ENCODE results near the gene KRTAP5-3.

KRTAP5-3 gene

GRCh38 chr11:1608363-1608762, at the start of gene KRTAP5-3:
TSS of gene KRTAP5-3 (minus strand) at chr11:1608463. CDS start at chr11:1608385, 78 bp downstream.
- Mint-ChIP-seq H3K27me3 (ENCODE audit: low read depth) (peaks cover 14% of the 10 kb centered on the region), H3K4me1 (ENCODE audit: low read depth) (peaks cover 2% of the 10 kb centered on the region), H3K9me3 (no peaks in the 10 kb centered on the region), H3K4me3 (no peak within 1 kb of the TSS), H3K27ac (peak within 1 kb of the TSS; percentile 35), H3K36me3 (ENCODE audit: low read depth) (no peaks in the 10 kb centered on the region)
- no peak for DNase-seq (ENCODE audit: low spot score)

- H3K27ac Mint-ChIP-seq = no peak overlapping the region
- H3K27me3 Mint-ChIP-seq (ENCODE audit: low read depth) = peaks cover 17% of the 10 kb centered on the region
- peaks cover 6% of the 10 kb centered on the region for H3K4me1 Mint-ChIP-seq (ENCODE audit: low read depth)
- H3K9me3 Mint-ChIP-seq = no peaks in the 10 kb centered on the region
- no peaks in the 10 kb centered on the region for H3K36me3 Mint-ChIP-seq (ENCODE audit: low read depth)
- no peak overlapping the region for H3K4me3 Mint-ChIP-seq
- no peak for DNase-seq (ENCODE audit: low spot score)
Measured at GRCh38 chr11:1656670-1657069, 48.4 kb upstream of the KRTAP5-3 start.

- no peak for DNase-seq (ENCODE audit: low spot score)
- H3K4me3 Mint-ChIP-seq = no peak overlapping the region
- peaks cover 16% of the 10 kb centered on the region for H3K27me3 Mint-ChIP-seq (ENCODE audit: low read depth)
- H3K36me3 Mint-ChIP-seq (ENCODE audit: low read depth) = no peaks in the 10 kb centered on the region
- peaks cover 6% of the 10 kb centered on the region for H3K4me1 Mint-ChIP-seq (ENCODE audit: low read depth)
- no peak overlapping the region for H3K27ac Mint-ChIP-seq
- no peaks in the 10 kb centered on the region for H3K9me3 Mint-ChIP-seq
Measured at GRCh38 chr11:1656061-1656441, 47.8 kb upstream of the KRTAP5-3 start.

GRCh38 chr11:1655168-1656060, 47.2 kb upstream of the KRTAP5-3 start:
- no peak for DNase-seq (ENCODE audit: low spot score)
- Mint-ChIP-seq H3K27ac (no peak overlapping the region), H3K4me1 (ENCODE audit: low read depth) (peaks cover 6% of the 10 kb centered on the region), H3K4me3 (no peak overlapping the region), H3K27me3 (ENCODE audit: low read depth) (peaks cover 14% of the 10 kb centered on the region), H3K36me3 (ENCODE audit: low read depth) (no peaks in the 10 kb centered on the region), H3K9me3 (no peaks in the 10 kb centered on the region)

- Mint-ChIP-seq H3K36me3 (ENCODE audit: low read depth) (no peaks in the 10 kb centered on the region), H3K4me1 (ENCODE audit: low read depth) (peaks cover 4% of the 10 kb centered on the region), H3K9me3 (no peaks in the 10 kb centered on the region), H3K4me3 (no peak overlapping the region), H3K27ac (no peak overlapping the region), H3K27me3 (ENCODE audit: low read depth) (peaks cover 6% of the 10 kb centered on the region)
- no peak for DNase-seq (ENCODE audit: low spot score)
Measured at GRCh38 chr11:1654388-1655167, 46.3 kb upstream of the KRTAP5-3 start.

- DNase-seq (ENCODE audit: low spot score) = no peak
- Mint-ChIP-seq H3K36me3 (ENCODE audit: low read depth) (no peaks in the 10 kb centered on the region), H3K4me1 (ENCODE audit: low read depth) (no peaks in the 10 kb centered on the region), H3K4me3 (no peak overlapping the region), H3K27me3 (ENCODE audit: low read depth) (peaks cover 6% of the 10 kb centered on the region), H3K27ac (no peak overlapping the region), H3K9me3 (no peaks in the 10 kb centered on the region)
Measured at GRCh38 chr11:1653541-1654387, 45.5 kb upstream of the KRTAP5-3 start.

- H3K36me3 Mint-ChIP-seq (ENCODE audit: low read depth) = no peaks in the 10 kb centered on the region
- no peak overlapping the region for H3K27ac Mint-ChIP-seq
- peak; percentile 58 for DNase-seq (ENCODE audit: low spot score)
- H3K4me1 Mint-ChIP-seq (ENCODE audit: low read depth) = no peaks in the 10 kb centered on the region
- no peak overlapping the region for H3K4me3 Mint-ChIP-seq
- H3K9me3 Mint-ChIP-seq = no peaks in the 10 kb centered on the region
- peaks cover 6% of the 10 kb centered on the region for H3K27me3 Mint-ChIP-seq (ENCODE audit: low read depth)
Measured at GRCh38 chr11:1652771-1653540, 44.7 kb upstream of the KRTAP5-3 start.

- peaks cover 6% of the 10 kb centered on the region for H3K27me3 Mint-ChIP-seq (ENCODE audit: low read depth)
- H3K4me1 Mint-ChIP-seq (ENCODE audit: low read depth) = no peaks in the 10 kb centered on the region
- H3K27ac Mint-ChIP-seq = no peak overlapping the region
- no peaks in the 10 kb centered on the region for H3K36me3 Mint-ChIP-seq (ENCODE audit: low read depth)
- no peak for DNase-seq (ENCODE audit: low spot score)
- no peaks in the 10 kb centered on the region for H3K9me3 Mint-ChIP-seq
- no peak overlapping the region for H3K4me3 Mint-ChIP-seq
Measured at GRCh38 chr11:1652442-1652770, 44.1 kb upstream of the KRTAP5-3 start.

GRCh38 chr11:1652026-1652425, 43.8 kb upstream of the KRTAP5-3 start:
- no peaks in the 10 kb centered on the region for H3K36me3 Mint-ChIP-seq (ENCODE audit: low read depth)
- no peak overlapping the region for H3K4me3 Mint-ChIP-seq
- H3K27me3 Mint-ChIP-seq (ENCODE audit: low read depth) = peaks cover 6% of the 10 kb centered on the region
- DNase-seq (ENCODE audit: low spot score) = no peak
- H3K27ac Mint-ChIP-seq = no peak overlapping the region
- H3K4me1 Mint-ChIP-seq (ENCODE audit: low read depth) = no peaks in the 10 kb centered on the region
- H3K9me3 Mint-ChIP-seq = no peaks in the 10 kb centered on the region

- H3K9me3 Mint-ChIP-seq = no peaks in the 10 kb centered on the region
- no peak for DNase-seq (ENCODE audit: low spot score)
- no peak overlapping the region for H3K4me3 Mint-ChIP-seq
- H3K27ac Mint-ChIP-seq = no peak overlapping the region
- no peaks in the 10 kb centered on the region for H3K36me3 Mint-ChIP-seq (ENCODE audit: low read depth)
- no peaks in the 10 kb centered on the region for H3K4me1 Mint-ChIP-seq (ENCODE audit: low read depth)
- peaks cover 6% of the 10 kb centered on the region for H3K27me3 Mint-ChIP-seq (ENCODE audit: low read depth)
Measured at GRCh38 chr11:1651411-1651980, 43.2 kb upstream of the KRTAP5-3 start.

- H3K4me3 Mint-ChIP-seq = no peak overlapping the region
- no peak overlapping the region for H3K27ac Mint-ChIP-seq
- H3K36me3 Mint-ChIP-seq (ENCODE audit: low read depth) = no peaks in the 10 kb centered on the region
- H3K27me3 Mint-ChIP-seq (ENCODE audit: low read depth) = peaks cover 6% of the 10 kb centered on the region
- no peaks in the 10 kb centered on the region for H3K4me1 Mint-ChIP-seq (ENCODE audit: low read depth)
- no peaks in the 10 kb centered on the region for H3K9me3 Mint-ChIP-seq
- DNase-seq (ENCODE audit: low spot score) = no peak
Measured at GRCh38 chr11:1650918-1651262, 42.6 kb upstream of the KRTAP5-3 start.

- no peaks in the 10 kb centered on the region for H3K36me3 Mint-ChIP-seq (ENCODE audit: low read depth)
- no peak overlapping the region for H3K4me3 Mint-ChIP-seq
- H3K27me3 Mint-ChIP-seq (ENCODE audit: low read depth) = peaks cover 6% of the 10 kb centered on the region
- H3K4me1 Mint-ChIP-seq (ENCODE audit: low read depth) = no peaks in the 10 kb centered on the region
- no peaks in the 10 kb centered on the region for H3K9me3 Mint-ChIP-seq
- no peak overlapping the region for H3K27ac Mint-ChIP-seq
- DNase-seq (ENCODE audit: low spot score) = no peak
Measured at GRCh38 chr11:1650034-1650917, 42.0 kb upstream of the KRTAP5-3 start.

Measured in T-helper 2 cell treated with Interferon-gamma antibody and Interleukin-4, amounts not matched to agents 5 μg/mL and 100 μg/mL, for 36 hours (primary cell).